ENCODE data around the gene PDE6B.

The PDE6B gene

GRCh38 chr4:708631-708933 lies 83.2 kb downstream of the PDE6B start:
- DNase-seq, result no peak

GRCh38 chr4:709348-709747 lies 84.0 kb downstream of the PDE6B start:
- no peak for DNase-seq

GRCh38 chr4:710116-710515 lies 84.7 kb downstream of the PDE6B start:
- no peak for DNase-seq

- no peak for DNase-seq
These were observed 85.5 kb downstream of the PDE6B start for GRCh38 chr4:710916-711315.

- no peak for DNase-seq
These were observed 86.7 kb downstream of the PDE6B start for GRCh38 chr4:712093-712492.

GRCh38 chr4:712916-713632 lies 87.7 kb downstream of the PDE6B start:
- DNase-seq, result no peak

- no peak for DNase-seq
These were observed 88.7 kb downstream of the PDE6B start for GRCh38 chr4:714087-714486.

- DNase-seq, result no peak
These were observed 92.4 kb downstream of the PDE6B start for GRCh38 chr4:717601-718320.

GRCh38 chr4:718460-718859 lies 93.1 kb downstream of the PDE6B start:
- DNase-seq, result no peak
